ENCODE measurements around the gene MCUB.
"Not testable (repeated sequence)": the region's sequence is repeated elsewhere in the genome, so short reads cannot be mapped to it uniquely, and the experiment has no call there.

The MCUB gene

DNA sequence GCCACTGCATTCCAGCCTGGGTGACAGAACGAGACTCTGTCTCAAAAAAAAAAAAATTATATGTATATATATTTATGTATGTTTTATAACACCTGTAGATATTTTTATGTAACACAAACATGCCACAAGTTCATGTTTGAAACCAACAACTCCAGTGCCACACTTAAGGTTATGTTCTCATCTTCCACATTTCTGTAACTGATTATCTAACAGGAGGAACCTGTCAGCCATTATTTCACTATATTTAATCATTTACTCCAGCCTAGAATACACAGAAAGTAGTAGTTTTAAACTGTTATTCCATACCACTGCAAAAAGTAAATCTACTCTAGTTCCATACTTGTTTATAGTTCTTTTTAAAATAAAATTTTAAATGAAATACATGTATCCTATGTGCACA is 32.3 kb downstream of the MCUB start:
- Histone ChIP-seq H3K4me1 (ENCODE audit: control insufficient read depth, insufficient read depth, low read length) (no peaks in the 10 kb centered on the region), H3K36me3 (ENCODE audit: control insufficient read depth in 2 of 2, insufficient read depth in 1 of 2, low read length in 2 of 2) (no peaks in the 10 kb centered on the region), H3K4me3 (ENCODE audit: low read depth, low read length) (no peak overlapping the region), H3K27ac (ENCODE audit: extremely low read depth, low read depth, low read length) (no peak overlapping the region), H3K9me3 (ENCODE audit: control insufficient read depth, insufficient read depth, low read depth, low read length) (no peaks in the 10 kb centered on the region)
- ChIA-PET POLR2A (no interaction called here), CTCF (interaction anchor here (0.6 kb wide), 1 partner anchor 696 kb away, joined by 3 read pairs; no protein-coding TSS in a partner anchor)
- TF ChIP-seq ZSCAN18 (tag by site-specific recombination; IDR thresholded peaks at IDR 0.05) (no peak), ATF2 (tag by site-specific recombination; IDR thresholded peaks at IDR 0.05; ENCODE audit: low read depth) (no peak), TRIM28 (IDR thresholded peaks at IDR 0.05; ENCODE audit: borderline replicate concordance, low read length) (no peak), ZNF596 (tag by site-specific recombination; IDR thresholded peaks at IDR 0.05) (no peak), ZNF530 (tag by site-specific recombination; IDR thresholded peaks at IDR 0.05; ENCODE audit: low read depth) (no peak), ZNF548 (tag by site-specific recombination; IDR thresholded peaks at IDR 0.05) (no peak), ZBTB26 (tag by site-specific recombination; optimal IDR thresholded peaks at IDR 0.05) (no peak), ZNF626 (tag by site-specific recombination; IDR thresholded peaks at IDR 0.05) (no peak), ZBTB1 (tag by site-specific recombination; IDR thresholded peaks at IDR 0.05) (no peak), SCRT2 (tag by site-specific recombination; IDR thresholded peaks at IDR 0.05) (no peak), ZBTB49 (tag by site-specific recombination; IDR thresholded peaks at IDR 0.05; ENCODE audit: low read depth) (no peak)

DNA sequence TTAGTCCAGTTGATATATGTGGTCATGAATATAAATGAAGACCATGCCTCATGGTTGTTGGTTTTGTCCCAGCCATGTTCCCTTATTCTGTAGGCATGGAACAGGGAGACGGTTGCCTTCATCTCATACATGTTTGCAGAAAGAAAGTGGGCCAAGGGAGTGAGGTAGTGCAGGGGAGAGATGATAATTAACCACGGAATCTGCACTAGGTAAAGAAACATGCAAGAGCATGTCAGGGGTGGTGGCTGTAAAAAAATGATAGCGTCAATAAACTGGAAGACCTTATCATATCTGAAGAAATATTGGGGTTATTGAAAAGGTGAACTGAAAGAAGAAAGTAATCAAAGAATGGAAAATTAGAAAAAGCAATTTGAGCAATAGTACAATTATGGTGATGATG is 35.1 kb downstream of the MCUB start:
- H3K4me3 ChIP-seq (ENCODE audit: low read depth, low read length); POLR2A ChIA-PET; H3K27ac ChIP-seq (ENCODE audit: extremely low read depth, low read depth, low read length); CTCF ChIA-PET; H3K9me3 ChIP-seq (ENCODE audit: control insufficient read depth, insufficient read depth, low read depth, low read length); H3K36me3 ChIP-seq (ENCODE audit: control insufficient read depth in 2 of 2, insufficient read depth in 1 of 2, low read length in 2 of 2); H3K4me1 ChIP-seq (ENCODE audit: control insufficient read depth, insufficient read depth, low read length): not testable (repeated sequence)

DNA sequence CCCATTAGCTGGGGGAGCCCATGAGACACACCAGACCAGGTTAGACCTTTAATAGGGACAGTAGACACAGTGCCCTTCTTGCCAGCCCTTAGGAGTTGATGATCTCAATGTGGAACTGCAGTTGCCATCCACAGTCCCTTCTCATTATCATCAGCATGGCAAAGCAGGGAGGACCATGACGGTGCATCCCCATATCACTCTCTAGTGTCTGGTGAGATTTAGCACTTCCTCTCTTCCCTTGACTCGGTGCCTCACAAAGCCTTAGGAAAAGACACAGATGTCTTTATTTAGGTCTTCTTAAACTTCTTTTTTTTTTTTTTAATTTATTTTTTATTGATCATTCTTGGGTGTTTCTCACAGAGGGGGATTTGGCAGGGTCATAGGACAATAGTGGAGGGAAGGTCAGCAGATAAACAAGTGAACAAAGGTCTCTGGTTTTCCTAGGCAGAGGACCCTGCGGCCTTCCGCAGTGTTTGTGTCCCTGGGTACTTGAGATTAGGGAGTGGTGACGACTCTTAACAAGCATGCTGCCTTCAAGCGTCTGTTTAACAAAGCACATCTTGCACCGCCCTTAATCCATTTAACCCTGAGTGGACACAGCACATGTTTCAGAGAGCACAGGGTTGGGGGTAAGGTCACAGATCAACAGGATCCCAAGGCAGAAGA is 36.5 kb downstream of the MCUB start:
- H3K4me3 ChIP-seq (ENCODE audit: low read depth, low read length); H3K4me1 ChIP-seq (ENCODE audit: control insufficient read depth, insufficient read depth, low read length); POLR2A ChIA-PET; H3K9me3 ChIP-seq (ENCODE audit: control insufficient read depth, insufficient read depth, low read depth, low read length); H3K27ac ChIP-seq (ENCODE audit: extremely low read depth, low read depth, low read length); CTCF ChIA-PET; H3K36me3 ChIP-seq (ENCODE audit: control insufficient read depth in 2 of 2, insufficient read depth in 1 of 2, low read length in 2 of 2): not testable (repeated sequence)
